GM12878 (cell line): Measurements from ENCODE around the gene FCRL6.

Experiments used
- CTCF ChIP-seq, 3 experiments: IDR thresholded peaks in 2 of 3; conservative IDR thresholded peaks in 1 of 3; 2 replicates each; pipeline ENCODE4 v1.5.1; 2011; ENCODE audit warnings: low read depth in 3 of 3, low read length in 3 of 3, mild to moderate bottlenecking in 3 of 3, control low read depth in 2 of 3, moderate library complexity in 2 of 3, inconsistent platforms in 1 of 3, mixed read lengths in 1 of 3; ENCODE audit not compliant: control insufficient read depth in 2 of 3, insufficient read depth in 1 of 3; ENCODE audit errors: extremely low read depth in 1 of 3
- HDAC2 ChIP-seq: fragments of 200-600 bp; sonication (generic); IDR thresholded peaks from 2 replicates; pipeline ENCODE4 v1.6.1; 2017
- POLR2A ChIP-seq: IDR thresholded peaks from 2 replicates; pipeline ENCODE4 v1.6.1; 2011; ENCODE audit warnings: low read depth, mild to moderate bottlenecking, low read length
- SPI1 ChIP-seq: IDR thresholded peaks from 2 replicates; pipeline ENCODE4 v1.6.1; 2011; ENCODE audit warnings: low read depth, mild to moderate bottlenecking, low read length, moderate library complexity, borderline replicate concordance; ENCODE audit not compliant: insufficient read depth
- TBL1XR1 ChIP-seq: IDR thresholded peaks from 2 replicates; pipeline ENCODE4 v1.6.1; 2012; ENCODE audit warnings: low read depth, low read length, improper control_type of control experiment

- TF ChIP-seq CTCF (IDR thresholded peaks at IDR 0.05 in 2 of 3, conservative IDR thresholded peaks at IDR 0.05 in 1 of 3; ENCODE audit: control insufficient read depth in 2 of 3, extremely low read depth in 1 of 3, insufficient read depth in 1 of 3, low read depth in 3 of 3, low read length in 3 of 3) (no peak), SPI1 (no peak), TBL1XR1 (no peak), POLR2A (no peak), HDAC2 (no peak)
Measured at GRCh38 chr1:159786966-159787365, 15.2 kb upstream of the FCRL6 start.
